ENCODE results near the gene SQSTM1. TPM values are rescaled to one million over a fixed set of nuclear protein-coding genes. Genes with fewer than 3 reads are reported as not detected.

The SQSTM1 gene
- total and polyA plus RNA-seq, 2 donors (not counting 1 experiment from before 2014, with no cell fraction given): 72.2 to 400 TPM

DNA sequence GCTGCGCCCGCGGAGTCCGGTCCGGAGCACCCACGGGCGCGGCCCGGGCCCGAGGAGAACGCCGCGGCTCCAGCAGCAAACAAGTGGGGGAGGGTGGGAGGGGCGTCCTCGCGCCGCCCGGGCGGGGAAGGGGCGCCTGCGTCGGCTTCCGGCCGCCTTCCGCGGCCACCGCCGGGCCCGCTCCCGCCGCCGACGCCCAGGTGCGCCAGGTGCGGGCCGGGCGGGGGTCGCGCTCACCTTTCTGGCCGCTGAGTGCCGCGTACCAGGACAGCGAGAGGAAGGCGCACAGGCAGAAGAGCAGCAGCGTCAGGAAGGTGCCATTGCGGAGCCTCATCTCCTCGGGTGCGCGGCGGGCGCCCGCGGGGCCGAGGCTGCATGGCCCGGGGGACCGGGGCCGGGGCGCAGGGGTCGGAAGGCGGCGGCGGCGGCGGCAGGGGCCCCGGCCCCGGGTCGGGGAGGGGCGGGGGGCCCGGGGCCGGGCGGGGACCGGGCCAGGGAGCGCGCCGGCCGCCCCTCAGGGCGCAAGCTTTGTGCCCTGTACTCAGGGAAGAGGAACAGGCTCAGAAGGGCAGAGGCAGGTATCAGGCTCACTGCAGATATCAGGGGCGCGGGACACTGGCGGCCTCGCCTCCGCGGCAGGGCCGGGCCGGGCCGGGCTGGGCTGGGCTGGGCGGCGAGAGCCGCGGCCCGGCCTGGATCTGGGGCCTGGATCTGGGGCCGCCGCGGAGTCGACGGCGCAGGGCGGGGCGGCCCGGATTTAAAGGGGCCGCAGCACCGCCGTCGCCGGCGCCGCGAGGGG, 14.3 kb upstream of the SQSTM1 start, which contains the start of gene MGAT4B:
Gene MGAT4B (minus strand): TSS at position 617 of the 799 bp plus-strand sequence. CDS start 283 bp downstream, at position 334.
- Histone ChIP-seq H3K4me1 (ENCODE audit: control insufficient read depth in 2 of 2, insufficient read depth in 2 of 2, low read length in 2 of 2) (peaks cover 28 to 36% of the 10 kb centered on the region in 2 donors), H4K20me1 (ENCODE audit: control insufficient read depth, insufficient read depth, low read length, poor library complexity, severe bottlenecking) (peaks cover 42% of the 10 kb centered on the region), H3K9ac (ENCODE audit: low read length) (peak within 1 kb of the TSS; percentile 72), H3K27me3 (replicated peaks in 1 of 4; ENCODE audit: control extremely low read depth in 1 of 4, control insufficient read depth in 3 of 4, insufficient read depth in 4 of 4, low read length in 3 of 4) (no peaks in the 10 kb centered on the region), H3K4me2 (replicated peaks; ENCODE audit: low read depth, low read length, poor library complexity, severe bottlenecking) (peak within 1 kb of the TSS; percentile 94), H2AFZ (ENCODE audit: insufficient read depth, low read depth, low read length, poor library complexity, severe bottlenecking) (peak within 1 kb of the TSS; percentile 87), H3K4me3 (ENCODE audit: control extremely low read depth in 1 of 5, extremely low read depth in 1 of 5, insufficient read depth in 1 of 5, low read depth in 2 of 5, low read length in 4 of 5) (peak within 1 kb of the TSS; percentile 7 to 72 (median 67)), H3K36me3 (replicated peaks in 1 of 2; ENCODE audit: control extremely low read depth in 1 of 2, control insufficient read depth in 1 of 2, extremely low read depth in 1 of 2, insufficient read depth in 2 of 2, low read length in 1 of 2) (no peaks in the 10 kb centered on the region), H3K27ac (ENCODE audit: low read length in 2 of 2) (peak within 1 kb of the TSS; percentile 55 to 62), H3K9me3 (ENCODE audit: control extremely low read depth in 1 of 3, control insufficient read depth in 2 of 3, insufficient read depth in 1 of 3, low read length in 2 of 3) (peaks cover 0 to 7% (median 0%) of the 10 kb centered on the region in 3 donors), H3K79me2 (ENCODE audit: control insufficient read depth, insufficient read depth, low read length) (peaks cover 30% of the 10 kb centered on the region)
- WGBS (ENCODE audit: insufficient coverage): under 1% methylated on average over 104 of the region's 108 CpGs
- DNase-seq (peak; percentile 83), ATAC-seq (ENCODE audit: low read depth) (peak; percentile 80)
- TF ChIP-seq EZH2 (IDR thresholded peaks at IDR 0.05; ENCODE audit: borderline replicate concordance, insufficient read depth, low read depth, low read length, poor library complexity, severe bottlenecking): no peak
- H3K4me1 Mint-ChIP-seq: peaks cover 34% of the 10 kb centered on the region
- CTCF ChIA-PET: interaction anchor here (1.1 to 1.3 kb wide), 3 partner anchors 13 to 102 kb away, joined by 3 read pairs; partner anchors contain the start of gene TBC1D9B
- peak within 1 kb of the TSS; percentile 71 for H3K4me3 Mint-ChIP-seq
- intact Hi-C loops (cut with micrococcal nuclease): loop anchor here (1.0 kb wide), 2 partner anchors 13 to 52 kb away; partner anchors contain the start of gene MRNIP
- H3K27me3 Mint-ChIP-seq: no peaks in the 10 kb centered on the region
- no peaks in the 10 kb centered on the region for H3K9me3 Mint-ChIP-seq (ENCODE audit: insufficient read depth)
- peak within 1 kb of the TSS; percentile 73 for H3K27ac Mint-ChIP-seq
- POLR2A ChIA-PET: interaction anchor here (0.7 to 4.3 kb wide), 7 partner anchors 11 to 183 kb away, joined by 3 to 44 read pairs (median 3); partner anchors contain the start of genes HNRNPH1, LTC4S, MRNIP and SQSTM1

DNA sequence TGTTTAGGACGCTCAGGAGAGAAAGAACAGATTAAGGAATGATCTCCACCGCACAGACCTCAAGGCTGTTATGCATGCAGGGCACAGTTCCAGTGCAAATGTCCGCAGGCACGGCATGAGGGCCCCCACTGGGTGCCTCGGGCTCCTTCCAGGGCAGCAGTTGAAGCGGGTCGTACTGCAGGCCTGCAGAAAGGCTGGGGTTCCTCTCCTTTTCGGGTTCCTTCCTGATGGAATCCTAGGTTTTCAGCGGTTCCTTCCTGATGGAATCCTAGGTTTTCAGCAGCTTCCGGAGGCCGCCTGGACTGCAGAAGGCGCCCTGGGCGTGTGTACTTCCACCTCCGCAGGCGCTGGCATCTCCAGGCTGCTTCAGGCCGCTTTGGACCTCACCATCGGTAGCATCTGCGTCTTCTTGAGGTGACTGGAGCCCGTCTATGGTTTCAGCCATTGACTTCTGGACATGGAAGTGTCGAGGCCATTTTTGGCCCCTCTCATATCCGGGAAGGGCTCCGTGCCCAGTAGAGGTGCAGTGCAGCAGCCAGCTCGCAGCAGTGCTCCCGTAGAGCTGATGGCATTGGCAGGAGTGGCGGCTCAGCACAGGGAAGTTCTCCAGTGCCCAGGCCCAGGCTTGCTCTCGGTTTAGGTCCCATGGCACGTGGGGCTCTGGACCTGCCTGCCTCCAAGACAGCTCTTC, 8.4 kb upstream of the SQSTM1 start:
- H3K4me2 ChIP-seq (replicated peaks; ENCODE audit: low read depth, low read length, poor library complexity, severe bottlenecking): no peak overlapping the region
- Mint-ChIP-seq H3K4me3 (no peak overlapping the region), H3K27me3 (no peaks in the 10 kb centered on the region), H3K27ac (no peak overlapping the region), H3K9me3 (ENCODE audit: insufficient read depth) (no peaks in the 10 kb centered on the region), H3K4me1 (peaks cover 11% of the 10 kb centered on the region)
- H4K20me1 ChIP-seq (ENCODE audit: control insufficient read depth, insufficient read depth, low read length, poor library complexity, severe bottlenecking): no peaks in the 10 kb centered on the region
- intact Hi-C loops (cut with micrococcal nuclease): no loop called here
- ATAC-seq (ENCODE audit: low read depth) (no peak), DNase-seq (no peak)
- H3K4me3 ChIP-seq (ENCODE audit: control extremely low read depth in 1 of 5, extremely low read depth in 1 of 5, insufficient read depth in 1 of 5, low read depth in 2 of 5, low read length in 4 of 5): no peak overlapping the region
- H3K79me2 ChIP-seq (ENCODE audit: control insufficient read depth, insufficient read depth, low read length): peaks cover 2% of the 10 kb centered on the region
- H2AFZ ChIP-seq (ENCODE audit: insufficient read depth, low read depth, low read length, poor library complexity, severe bottlenecking): no peak overlapping the region
- POLR2A ChIA-PET: no interaction called here
- H3K36me3 ChIP-seq (replicated peaks in 1 of 2; ENCODE audit: control extremely low read depth in 1 of 2, control insufficient read depth in 1 of 2, extremely low read depth in 1 of 2, insufficient read depth in 2 of 2, low read length in 1 of 2): peaks cover 0 to 11% of the 10 kb centered on the region in 2 experiments
- H3K4me1 ChIP-seq (ENCODE audit: control insufficient read depth in 2 of 2, insufficient read depth in 2 of 2, low read length in 2 of 2): peaks cover 7% of the 10 kb centered on the region in 2 donors
- WGBS (ENCODE audit: insufficient coverage): 99% methylated on average over 27 of the region's 27 CpGs
- CTCF ChIA-PET: interaction anchor here (1.3 to 3.4 kb wide), 2 partner anchors 10 to 159 kb away, joined by 3 to 17 read pairs; no protein-coding TSS in a partner anchor
- peaks cover 0 to 4% (median 0%) of the 10 kb centered on the region in 4 experiments for H3K27me3 ChIP-seq (replicated peaks in 1 of 4; ENCODE audit: control extremely low read depth in 1 of 4, control insufficient read depth in 3 of 4, insufficient read depth in 4 of 4, low read length in 3 of 4)
- H3K9ac ChIP-seq (ENCODE audit: low read length): no peak overlapping the region
- TF ChIP-seq EZH2 (IDR thresholded peaks at IDR 0.05; ENCODE audit: borderline replicate concordance, insufficient read depth, low read depth, low read length, poor library complexity, severe bottlenecking) (no peak), CTCF (IDR thresholded peaks at IDR 0.05) (no peak)
- H3K9me3 ChIP-seq (ENCODE audit: control extremely low read depth in 1 of 3, control insufficient read depth in 2 of 3, insufficient read depth in 1 of 3, low read length in 2 of 3): peaks cover 0 to 10% (median 0%) of the 10 kb centered on the region in 3 donors
- no peak overlapping the region for H3K27ac ChIP-seq (ENCODE audit: low read length in 2 of 2)

All from B cell (primary cell).